ENCODE data around the gene CTSF. TPM values are rescaled to one million over a fixed set of nuclear protein-coding genes. Genes with fewer than 3 reads are reported as not detected.

Gene CTSF
- total RNA-seq, 2 experiments from 2014 or later, result 3.7 to 4.3 TPM

DNA sequence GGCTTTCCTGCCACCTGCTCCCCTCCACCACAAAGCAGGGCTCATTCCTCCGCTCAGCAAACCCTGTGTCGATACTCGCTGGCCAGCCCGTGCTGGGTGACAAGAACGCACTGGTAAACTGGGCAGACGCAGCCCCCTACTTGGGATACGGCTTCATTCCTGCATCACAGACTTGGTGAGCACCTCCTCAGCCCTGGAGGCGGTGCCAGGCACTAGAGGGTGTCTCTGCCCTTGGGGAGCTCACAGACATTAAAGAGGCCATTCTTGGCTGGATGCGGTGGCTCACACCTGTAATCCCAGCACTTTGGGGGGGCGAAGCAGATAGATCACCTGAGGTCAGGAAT lies 28.6 kb downstream of the CTSF start:
- ChIA-PET CTCF (no interaction called here), POLR2A (interaction anchor here (0.7 kb wide), 1 partner anchor 783 kb away, joined by 4 read pairs; no protein-coding TSS in a partner anchor)
- H3K36me3 Mint-ChIP-seq (ENCODE audit: low read depth), result peaks cover 42% of the 10 kb centered on the region
- no peak overlapping the region for H3K27ac Mint-ChIP-seq
- peaks cover 29% of the 10 kb centered on the region for H3K4me1 Mint-ChIP-seq
- no peaks in the 10 kb centered on the region for H3K27me3 Mint-ChIP-seq
- DNase-seq, result no peak
- H3K9me3 Mint-ChIP-seq, result no peaks in the 10 kb centered on the region
- no peak overlapping the region for H3K4me3 Mint-ChIP-seq

DNA sequence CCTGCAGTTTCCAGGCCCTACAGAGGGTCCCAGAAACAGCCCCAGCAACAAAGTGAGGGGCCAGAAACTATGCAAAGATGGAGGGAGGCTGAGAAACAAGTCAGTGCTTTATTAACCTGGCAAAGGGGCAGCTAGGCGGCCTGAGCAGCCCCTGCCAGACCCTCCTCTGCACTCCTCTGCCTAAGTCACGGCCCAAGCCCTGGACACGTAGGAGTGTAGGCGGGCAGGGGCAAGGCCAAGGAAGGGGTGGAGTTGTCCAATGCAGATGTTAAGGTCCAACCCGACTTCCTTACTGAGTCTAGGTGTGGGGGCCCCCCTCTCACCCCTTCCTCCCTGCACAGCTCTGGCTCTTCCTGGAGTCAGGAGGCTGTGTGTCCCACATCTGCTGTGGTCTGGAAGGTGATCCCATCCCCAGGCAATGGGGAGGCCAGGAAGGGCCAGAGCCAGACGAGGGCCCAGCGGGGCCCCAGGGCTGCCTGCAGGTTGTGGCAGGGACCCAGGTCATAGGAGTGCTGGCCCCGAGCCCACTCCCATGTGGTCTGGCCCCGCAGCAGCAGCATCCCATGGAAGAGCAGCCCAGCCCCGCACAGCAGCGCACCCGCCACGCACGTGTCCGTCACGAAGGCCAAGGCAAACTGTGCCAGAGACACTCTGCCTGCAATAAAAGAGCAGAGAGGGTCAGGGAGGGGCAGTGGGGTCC lies 29.1 kb downstream of the CTSF start:
- no peak overlapping the region for H3K4me3 Mint-ChIP-seq
- ChIA-PET POLR2A (interaction anchor here (0.7 kb wide), 1 partner anchor 783 kb away, joined by 4 read pairs; no protein-coding TSS in a partner anchor), CTCF (no interaction called here)
- peaks cover 27% of the 10 kb centered on the region for H3K4me1 Mint-ChIP-seq
- no peaks in the 10 kb centered on the region for H3K9me3 Mint-ChIP-seq
- no peak overlapping the region for H3K27ac Mint-ChIP-seq
- no peak for DNase-seq
- H3K27me3 Mint-ChIP-seq, result no peaks in the 10 kb centered on the region
- H3K36me3 Mint-ChIP-seq (ENCODE audit: low read depth), result peaks cover 42% of the 10 kb centered on the region

DNA sequence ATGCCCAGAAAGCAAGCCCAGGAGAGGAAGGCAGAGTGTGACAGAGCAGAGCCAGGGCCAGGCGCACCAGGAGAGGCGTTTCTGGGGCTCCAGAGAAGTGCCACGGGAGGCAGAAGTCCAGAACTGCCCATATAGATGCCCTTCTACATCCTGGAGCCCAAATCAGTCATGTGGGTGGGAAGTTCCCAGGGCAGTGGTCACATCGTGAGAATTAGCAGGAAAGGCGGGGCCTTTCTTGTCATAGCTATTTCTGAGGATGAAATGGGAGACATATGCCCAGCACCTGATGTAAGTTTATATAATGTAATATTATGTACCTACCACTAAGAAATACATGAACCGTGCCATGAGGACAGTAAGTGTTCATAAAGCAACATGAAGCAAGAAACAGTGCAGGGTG lies 35.6 kb downstream of the CTSF start:
- Mint-ChIP-seq H3K9me3 (no peaks in the 10 kb centered on the region), H3K27me3 (no peaks in the 10 kb centered on the region)

DNA sequence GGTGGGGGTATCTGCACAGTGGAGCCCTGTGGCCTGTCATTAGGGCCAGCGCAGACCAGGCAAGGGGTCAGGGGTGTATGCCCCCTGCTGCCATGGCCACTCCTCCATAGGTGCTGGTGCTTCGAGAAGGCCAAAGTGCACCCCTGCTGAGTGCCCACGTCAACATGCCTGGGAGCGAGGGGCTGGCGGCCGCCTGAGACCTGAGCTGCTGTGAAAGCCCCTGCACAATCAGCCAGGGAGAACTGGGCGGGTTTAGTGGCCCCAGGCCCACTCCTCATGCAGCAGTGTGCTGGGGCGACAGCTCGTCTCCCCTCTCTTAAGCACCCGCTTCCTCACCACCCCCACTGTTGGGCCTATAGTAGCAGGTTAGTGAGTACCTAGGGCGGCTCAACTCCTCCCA lies 36.6 kb downstream of the CTSF start:
- POLR2A ChIA-PET, result interaction anchor here (1.0 to 1.3 kb wide), 2 partner anchors 14 to 18 kb away, joined by 3 to 4 read pairs; partner anchors contain the start of gene ZDHHC24
- Mint-ChIP-seq H3K27ac (no peak overlapping the region), H3K4me1 (no peaks in the 10 kb centered on the region)

More for the DNA sequence above, 35.6 kb downstream of the CTSF start:
- POLR2A ChIA-PET, result interaction anchor here (1.2 to 1.3 kb wide), 2 partner anchors 9 to 13 kb away, joined by 4 read pairs; partner anchors contain the start of gene ZDHHC24
- H3K27ac Mint-ChIP-seq, result no peak overlapping the region
- H3K36me3 Mint-ChIP-seq (ENCODE audit: low read depth), result peaks cover 11% of the 10 kb centered on the region
- no peak overlapping the region for H3K4me3 Mint-ChIP-seq
- no peaks in the 10 kb centered on the region for H3K4me1 Mint-ChIP-seq
- DNase-seq, result no peak
- CTCF ChIA-PET, result no interaction called here

DNA sequence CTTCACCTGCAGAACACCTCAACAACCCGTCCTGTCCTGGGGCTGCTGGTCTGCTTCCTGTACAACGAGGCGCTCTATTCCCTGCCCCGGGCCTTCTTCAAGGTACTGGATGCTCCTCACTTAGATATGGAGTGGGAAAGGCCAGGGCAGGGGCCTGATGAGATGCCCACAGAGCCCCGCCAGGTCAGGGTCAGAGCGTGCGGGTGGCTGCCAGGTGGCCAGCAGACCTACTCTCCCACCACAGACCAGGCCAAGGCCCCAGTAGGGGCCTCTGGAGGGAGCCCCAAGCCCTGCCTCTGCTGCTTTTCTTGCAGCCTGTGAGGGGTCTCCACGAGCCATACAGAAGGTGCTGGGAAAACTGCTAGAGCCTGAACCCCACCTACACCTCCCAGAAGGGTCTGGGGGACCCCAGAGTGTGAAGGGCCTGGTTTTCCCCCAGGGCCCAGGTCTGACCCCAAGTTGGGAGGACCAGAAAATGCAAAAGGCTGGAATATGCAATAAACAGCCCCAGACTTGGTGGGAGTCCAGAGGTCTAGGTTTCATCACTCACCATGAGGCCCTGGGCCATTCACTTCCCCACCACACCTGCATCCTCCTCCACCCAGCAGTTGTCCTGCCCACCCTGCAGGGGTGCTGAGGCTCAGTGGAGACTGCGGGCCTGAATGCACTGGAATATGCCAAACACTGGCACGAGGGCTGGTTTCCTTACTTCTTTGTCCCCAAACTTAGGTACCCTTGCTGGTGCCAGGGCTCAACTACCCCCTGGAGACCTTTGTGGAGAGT lies 37.3 kb downstream of the CTSF start:
- CTCF ChIA-PET, result no interaction called here
- Mint-ChIP-seq H3K27me3 (no peaks in the 10 kb centered on the region), H3K9me3 (no peaks in the 10 kb centered on the region), H3K36me3 (ENCODE audit: low read depth) (peaks cover 6% of the 10 kb centered on the region), H3K4me3 (no peak overlapping the region), H3K4me1 (no peaks in the 10 kb centered on the region), H3K27ac (no peak overlapping the region)
- DNase-seq, result no peak
- POLR2A ChIA-PET, result interaction anchor here (1.0 to 1.3 kb wide), 3 partner anchors 14 to 18 kb away, joined by 3 to 9 read pairs (median 4); partner anchors contain the start of genes ACTN3 and ZDHHC24

More for the DNA sequence above, 36.6 kb downstream of the CTSF start:
- no peak overlapping the region for H3K4me3 Mint-ChIP-seq
- H3K27me3 Mint-ChIP-seq, result no peaks in the 10 kb centered on the region
- H3K36me3 Mint-ChIP-seq (ENCODE audit: low read depth), result peaks cover 6% of the 10 kb centered on the region
- DNase-seq, result no peak
- CTCF ChIA-PET, result no interaction called here
- no peaks in the 10 kb centered on the region for H3K9me3 Mint-ChIP-seq

DNA sequence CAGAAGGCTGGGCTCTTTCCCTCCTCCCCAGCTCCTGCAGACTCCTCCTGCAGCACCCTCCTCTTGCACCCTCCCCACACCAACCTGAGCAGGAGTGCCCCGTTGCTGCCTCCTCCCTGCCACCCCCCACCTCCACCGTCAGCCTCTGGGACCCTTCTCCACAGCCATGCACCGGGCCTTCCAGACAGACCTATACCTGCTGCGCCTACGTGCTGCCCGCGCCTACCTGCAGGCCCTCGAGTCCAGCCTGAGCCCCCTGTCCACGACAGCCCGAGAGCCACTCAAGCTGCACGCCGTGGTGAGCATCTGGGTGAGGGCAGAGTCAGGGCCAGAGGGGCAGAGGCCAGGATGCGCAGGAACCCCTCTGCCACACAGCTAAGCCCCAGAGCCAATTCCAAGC lies 38.8 kb downstream of the CTSF start:
- Mint-ChIP-seq H3K9me3 (no peaks in the 10 kb centered on the region), H3K27me3 (no peaks in the 10 kb centered on the region), H3K4me3 (no peak overlapping the region), H3K4me1 (no peaks in the 10 kb centered on the region), H3K27ac (no peak overlapping the region), H3K36me3 (ENCODE audit: low read depth) (no peaks in the 10 kb centered on the region)
- CTCF ChIA-PET, result no interaction called here
- POLR2A ChIA-PET, result interaction anchor here (1.0 to 1.5 kb wide), 3 partner anchors 16 to 148 kb away, joined by 3 to 9 read pairs (median 3); partner anchors contain the start of genes ACTN3, RBM4B and ZDHHC24
- DNase-seq, result no peak

DNA sequence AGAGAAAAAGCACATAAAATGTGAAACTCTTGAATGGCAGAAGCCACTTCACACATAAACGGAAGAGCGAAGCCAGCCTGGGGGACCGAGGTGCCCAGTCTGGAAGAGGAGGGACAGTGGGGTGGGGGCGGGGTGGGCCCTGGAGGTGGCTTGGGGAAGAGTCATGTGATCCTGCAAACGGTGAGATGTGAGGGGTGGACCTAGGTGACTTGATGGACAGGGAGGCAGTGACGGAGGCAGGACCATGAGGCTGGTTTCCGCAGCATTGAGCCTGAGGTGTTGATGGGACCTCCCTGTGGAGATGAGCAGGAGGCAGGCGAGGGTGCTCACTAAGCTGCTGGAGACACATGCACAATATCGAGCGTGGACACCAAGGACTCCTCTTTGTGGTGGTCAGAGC lies 39.3 kb downstream of the CTSF start:
- DNase-seq, result no peak
- H3K4me1 Mint-ChIP-seq, result no peaks in the 10 kb centered on the region
- POLR2A ChIA-PET, result interaction anchor here (1.5 kb wide), 1 partner anchor 149 kb away, joined by 3 read pairs; the partner anchor contains the start of gene RBM4B
- no peak overlapping the region for H3K27ac Mint-ChIP-seq
- no peaks in the 10 kb centered on the region for H3K36me3 Mint-ChIP-seq (ENCODE audit: low read depth)
- no peak overlapping the region for H3K4me3 Mint-ChIP-seq
- CTCF ChIA-PET, result no interaction called here
- no peaks in the 10 kb centered on the region for H3K27me3 Mint-ChIP-seq
- no peaks in the 10 kb centered on the region for H3K9me3 Mint-ChIP-seq

DNA sequence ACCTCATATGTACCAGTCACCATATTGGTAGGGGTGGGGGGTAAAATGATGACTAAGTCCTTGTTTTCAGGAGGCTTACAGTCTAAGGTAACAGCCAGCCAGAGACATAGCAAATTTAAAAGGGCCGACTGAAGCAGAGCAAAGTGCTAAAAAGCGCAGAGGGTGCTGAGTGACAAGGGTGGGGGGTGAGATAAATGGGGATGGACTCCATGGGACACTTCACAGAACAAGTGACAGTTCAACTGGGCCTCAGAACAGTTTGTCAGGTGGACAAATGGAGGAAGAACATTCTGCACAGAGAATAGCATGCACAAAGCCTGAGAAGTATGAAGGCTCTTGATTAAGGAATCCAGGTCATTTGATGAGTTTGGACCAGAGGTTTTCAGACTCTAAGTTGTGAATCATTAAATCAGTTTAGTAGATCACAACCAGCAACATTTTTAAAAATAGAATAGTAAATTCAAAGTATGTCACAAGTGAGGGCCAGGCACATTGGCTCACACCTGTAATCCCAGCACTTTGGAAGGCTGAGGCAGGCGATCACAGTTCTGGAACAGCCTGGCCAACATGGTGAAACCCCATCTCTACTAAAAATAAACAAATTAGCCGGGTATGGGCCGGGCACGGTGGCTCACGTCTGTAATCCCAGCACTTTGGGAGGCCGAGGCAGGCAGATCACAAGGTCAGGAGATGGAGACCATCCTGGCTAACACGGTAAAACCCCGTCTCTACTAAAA lies 43.9 kb downstream of the CTSF start:
- Mint-ChIP-seq H3K4me3 (no peak overlapping the region), H3K27me3 (no peaks in the 10 kb centered on the region), H3K9me3 (no peaks in the 10 kb centered on the region), H3K36me3 (ENCODE audit: low read depth) (peaks cover 10% of the 10 kb centered on the region), H3K27ac (no peak overlapping the region), H3K4me1 (no peaks in the 10 kb centered on the region)
- ChIA-PET CTCF (no interaction called here), POLR2A (no interaction called here)
- DNase-seq, result no peak

DNA sequence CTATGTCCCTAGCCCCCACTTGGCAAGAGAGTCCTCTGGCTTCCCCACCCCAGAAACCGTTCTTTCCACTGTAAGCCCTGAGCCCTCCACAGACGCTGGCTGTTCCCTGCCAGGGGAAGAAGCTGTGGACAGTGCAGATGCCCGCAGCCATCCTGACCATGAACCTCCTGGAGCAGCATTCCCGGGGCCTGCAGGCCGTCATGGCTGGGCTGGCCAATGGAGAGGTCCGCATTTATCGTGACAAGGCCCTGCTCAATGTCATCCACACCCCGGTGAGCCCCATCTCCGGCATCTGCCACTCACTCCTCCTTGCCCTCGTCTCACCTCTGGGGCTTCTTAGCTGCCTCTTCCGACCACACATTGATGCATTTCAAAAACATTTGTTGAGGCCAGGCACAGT lies 44.8 kb downstream of the CTSF start:
- CTCF ChIA-PET, result no interaction called here
- Mint-ChIP-seq H3K4me3 (no peak overlapping the region), H3K27me3 (no peaks in the 10 kb centered on the region), H3K27ac (no peak overlapping the region), H3K36me3 (ENCODE audit: low read depth) (peaks cover 12% of the 10 kb centered on the region), H3K9me3 (no peaks in the 10 kb centered on the region), H3K4me1 (no peaks in the 10 kb centered on the region)
- DNase-seq, result no peak
- POLR2A ChIA-PET, result no interaction called here

Other genes with a start within 250 kb of the CTSF start
- under 1 TPM; 0.43 to 0.73 TPM for gene RIN1, start 232.2 kb downstream of the CTSF start, total RNA-seq
- 10 to 100 TPM; 39.7 to 40.4 TPM for gene BRMS1, start 223.5 kb downstream of the CTSF start, total RNA-seq
- 1 to 10 TPM; 8.4 to 8.7 TPM for gene B4GAT1, start 221.0 kb downstream of the CTSF start, total RNA-seq
- gene SLC29A2, start 196.8 kb downstream of the CTSF start, total RNA-seq, result 1 to 10 TPM; 8.4 to 9.0 TPM
- under 1 TPM in 1 of 2 experiments, not detected in 1; 0.20 TPM for gene NPAS4, start 147.6 kb downstream of the CTSF start, total RNA-seq
- gene MRPL11, start 129.8 kb downstream of the CTSF start, total RNA-seq, result 10 to 100 TPM; 44.2 to 55.3 TPM
- gene PELI3, start 101.7 kb downstream of the CTSF start, total RNA-seq, result 1 to 10 TPM; 6.8 to 7.5 TPM
- gene DPP3, start 88.2 kb downstream of the CTSF start, total RNA-seq, result 10 to 100 TPM; 59.3 to 60.6 TPM
- 10 to 100 TPM; 16.8 to 16.9 TPM for gene BBS1, start 58.0 kb downstream of the CTSF start, total RNA-seq
- gene ZDHHC24, start 22.6 kb downstream of the CTSF start, total RNA-seq, result 10 to 100 TPM; 25.9 to 26.0 TPM
- gene ACTN3, start 21.7 kb downstream of the CTSF start, total RNA-seq, result under 1 TPM; 0.30 to 0.35 TPM
- gene CCDC87, start 24.5 kb upstream of the CTSF start, total RNA-seq, result not detected
- gene CCS, start 24.6 kb upstream of the CTSF start, total RNA-seq, result 10 to 100 TPM; 32.8 to 33.2 TPM
- 100 to 1,000 TPM; 116 to 120 TPM for gene RBM14, start 48.0 kb upstream of the CTSF start, total RNA-seq
- gene RBM4, start 70.1 kb upstream of the CTSF start, total RNA-seq, result 100 to 1,000 TPM; 109 to 110 TPM
- 10 to 100 TPM; 19.6 to 20.1 TPM for gene RBM4B, start 109.3 kb upstream of the CTSF start, total RNA-seq
- gene SPTBN2, start 160.6 kb upstream of the CTSF start, total RNA-seq, result under 1 TPM; 0.18 to 0.25 TPM

All from activated CD4-positive, alpha-beta memory T cell treated with anti-CD3 and anti-CD28 coated beads, Interleukin-2, amount 10 ng/mL, durations not matched to agents 7 days and 5 days (primary cell).